SU-DHL-6 (cell line): ENCODE measurements around the gene TESMIN.

Source experiments
- H2AFZ ChIP-seq: fragments of 200-600 bp; sonication (generic); 2 replicates; pipeline ENCODE4 v1.6.1; 2014; ENCODE audit warnings: low read depth, mild to moderate bottlenecking, moderate library complexity, mixed read lengths, antibody characterized with exemption, low read length; ENCODE audit not compliant: severe bottlenecking
- H3F3A ChIP-seq: fragments of 200-600 bp; shearing (Covaris generic); 2 replicates; pipeline ENCODE4 v1.6.0; 2016; ENCODE audit warnings: antibody characterized with exemption, mild to moderate bottlenecking; ENCODE audit not compliant: insufficient read depth
- H3K27ac ChIP-seq: fragments of 200-600 bp; sonication (generic); 2 replicates; pipeline ENCODE4 v1.5.1; 2016; ENCODE audit warnings: low read depth, mild to moderate bottlenecking, low read length, moderate library complexity, mixed read lengths
- H3K27me3 ChIP-seq: fragments of 200-600 bp; sonication (generic), shearing (Covaris generic); 2 replicates; pipeline ENCODE4 v1.6.0; 2014; ENCODE audit warnings: mild to moderate bottlenecking, low read length
- H3K36me3 ChIP-seq: fragments of 200-600 bp; sonication (generic); 2 replicates; pipeline ENCODE4 v1.6.1; 2014; ENCODE audit warnings: mild to moderate bottlenecking, low read length, mixed read lengths
- H3K4me2 ChIP-seq: fragments of 300-600, 200-600 bp; shearing (Covaris generic), sonication (generic); 2 replicates; pipeline ENCODE4 v1.6.0; 2014; ENCODE audit warnings: low read length, low read depth, mild to moderate bottlenecking; ENCODE audit not compliant: poor library complexity, severe bottlenecking
- H3K4me3 ChIP-seq: fragments of 200-600 bp; sonication (generic); 2 replicates; pipeline ENCODE4 v1.5.1; 2014; ENCODE audit warnings: antibody characterized with exemption, low read length, mild to moderate bottlenecking, mixed read lengths; ENCODE audit not compliant: insufficient read depth, poor library complexity, severe bottlenecking
- H3K79me2 ChIP-seq: fragments of 200-600 bp; sonication (generic); 2 replicates; pipeline ENCODE4 v1.6.1; 2014; ENCODE audit warnings: mild to moderate bottlenecking, low read length, moderate library complexity; ENCODE audit not compliant: insufficient read depth
- H3K9ac ChIP-seq: fragments of 200-600 bp; sonication (generic); 2 replicates; pipeline ENCODE4 v1.7.0; 2014; ENCODE audit warnings: mild to moderate bottlenecking, low read length
- H3K9me2 ChIP-seq: fragments of 200-600 bp; sonication (generic); replicated peaks from 2 replicates; pipeline ENCODE4 v1.6.1; 2014; ENCODE audit warnings: low read length; ENCODE audit not compliant: insufficient read depth
- H3K9me3 ChIP-seq: fragments of 200-600 bp; sonication (generic); 2 replicates; pipeline ENCODE4 v1.6.1; 2014; ENCODE audit warnings: low read length, mixed read lengths; ENCODE audit not compliant: insufficient read depth
- H4K20me1 ChIP-seq: fragments of 200-600 bp; sonication (generic); 2 replicates; pipeline ENCODE4 v1.6.1; 2014; ENCODE audit warnings: low read depth, mild to moderate bottlenecking, antibody characterized with exemption, low read length, moderate library complexity, mixed read lengths
- EZH2phosphoT487 ChIP-seq: fragments of 200-600 bp; sonication (generic), shearing (Covaris generic); conservative IDR thresholded peaks from 2 replicates; pipeline ENCODE4 v1.6.1; 2018; ENCODE audit warnings: mild to moderate bottlenecking, antibody characterized with exemption, low read length, moderate library complexity, mixed read lengths
- TF ChIP-seq, protein P1 (sequence below): fragments of 200-600 bp; sonication (generic); IDR thresholded peaks from one replicate; pipeline ENCODE4 v1.5.1; 2017; ENCODE audit warnings: antibody characterized with exemption, mild to moderate bottlenecking, low read length, moderate library complexity; ENCODE audit not compliant: insufficient read depth, poor library complexity, severe bottlenecking

TESMIN gene

DNA sequence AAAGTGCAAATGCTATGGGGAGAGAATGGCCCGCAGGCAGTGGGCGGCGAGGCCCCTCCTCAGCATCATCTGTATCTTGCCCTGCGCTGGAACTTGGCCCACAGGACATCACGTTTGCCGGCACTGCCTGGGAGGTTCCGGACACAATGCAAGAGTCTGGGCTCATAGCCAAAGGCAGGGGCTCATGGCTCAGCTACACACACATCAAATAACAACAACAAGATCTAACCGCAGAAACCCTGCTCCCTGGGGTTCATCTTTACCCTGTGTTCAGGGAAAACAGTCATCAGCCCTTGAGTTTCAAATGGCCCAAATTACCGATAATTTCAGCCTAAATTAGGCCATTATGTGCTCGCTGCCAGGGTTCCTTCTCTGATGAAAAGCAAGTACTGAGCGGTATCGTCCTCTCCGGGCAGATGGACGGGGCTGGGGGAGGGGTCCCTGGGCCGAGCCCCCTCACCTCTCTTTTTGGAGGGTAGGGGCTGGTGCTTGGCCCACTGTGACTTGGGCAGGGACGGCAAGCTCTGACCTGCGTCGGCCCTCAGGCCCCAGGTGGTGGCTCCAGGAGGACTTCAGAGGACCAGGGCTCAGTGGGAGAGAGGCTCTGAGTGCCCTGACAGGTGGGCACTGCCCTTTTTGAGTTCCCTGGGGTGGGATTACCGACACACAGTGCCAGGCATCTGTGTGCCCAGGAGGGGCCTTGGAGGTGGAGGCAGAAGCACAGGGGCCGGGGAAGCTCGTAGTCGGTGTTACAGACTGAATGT, 92.0 kb downstream of the TESMIN start:
- Histone ChIP-seq H3F3A (no peaks in the 10 kb centered on the region), H2AFZ (no peak overlapping the region), H3K4me2 (no peak overlapping the region), H3K9me2 (no peaks in the 10 kb centered on the region), H3K36me3 (no peaks in the 10 kb centered on the region), H3K27ac (no peak overlapping the region), H3K4me3 (no peak overlapping the region), H4K20me1 (no peaks in the 10 kb centered on the region), H3K79me2 (no peaks in the 10 kb centered on the region), H3K27me3 (no peaks in the 10 kb centered on the region), H3K9me3 (no peaks in the 10 kb centered on the region), H3K9ac (no peak overlapping the region)
- TF ChIP-seq EZH2phosphoT487, result no peak
- TF ChIP-seq, protein P1, sequence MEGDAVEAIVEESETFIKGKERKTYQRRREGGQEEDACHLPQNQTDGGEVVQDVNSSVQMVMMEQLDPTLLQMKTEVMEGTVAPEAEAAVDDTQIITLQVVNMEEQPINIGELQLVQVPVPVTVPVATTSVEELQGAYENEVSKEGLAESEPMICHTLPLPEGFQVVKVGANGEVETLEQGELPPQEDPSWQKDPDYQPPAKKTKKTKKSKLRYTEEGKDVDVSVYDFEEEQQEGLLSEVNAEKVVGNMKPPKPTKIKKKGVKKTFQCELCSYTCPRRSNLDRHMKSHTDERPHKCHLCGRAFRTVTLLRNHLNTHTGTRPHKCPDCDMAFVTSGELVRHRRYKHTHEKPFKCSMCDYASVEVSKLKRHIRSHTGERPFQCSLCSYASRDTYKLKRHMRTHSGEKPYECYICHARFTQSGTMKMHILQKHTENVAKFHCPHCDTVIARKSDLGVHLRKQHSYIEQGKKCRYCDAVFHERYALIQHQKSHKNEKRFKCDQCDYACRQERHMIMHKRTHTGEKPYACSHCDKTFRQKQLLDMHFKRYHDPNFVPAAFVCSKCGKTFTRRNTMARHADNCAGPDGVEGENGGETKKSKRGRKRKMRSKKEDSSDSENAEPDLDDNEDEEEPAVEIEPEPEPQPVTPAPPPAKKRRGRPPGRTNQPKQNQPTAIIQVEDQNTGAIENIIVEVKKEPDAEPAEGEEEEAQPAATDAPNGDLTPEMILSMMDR, result no peak

DNA sequence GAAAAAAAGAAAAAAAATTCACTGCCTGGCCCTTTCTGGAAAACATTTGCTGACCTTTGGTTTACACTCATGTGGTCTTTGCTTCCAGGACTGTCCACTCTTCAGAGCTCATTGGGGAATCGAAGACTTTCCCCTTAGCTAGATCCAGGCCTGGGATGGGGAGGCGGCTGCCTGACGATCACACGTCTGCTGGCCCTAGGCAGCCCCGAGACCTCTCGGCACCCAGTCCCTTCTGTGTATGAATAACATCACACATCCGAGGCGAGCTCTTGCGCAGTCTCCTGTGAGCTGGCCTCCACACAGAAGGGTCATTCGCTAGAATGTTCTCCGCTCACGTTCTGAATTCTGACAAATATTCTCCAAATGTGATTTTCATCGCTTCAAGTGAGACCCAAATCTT, 92.7 kb downstream of the TESMIN start:
- no peak overlapping the region for H3K4me3 ChIP-seq
- no peaks in the 10 kb centered on the region for H4K20me1 ChIP-seq
- no peak overlapping the region for H3K9ac ChIP-seq
- H3F3A ChIP-seq, result no peaks in the 10 kb centered on the region
- H3K4me2 ChIP-seq, result no peak overlapping the region
- no peaks in the 10 kb centered on the region for H3K79me2 ChIP-seq
- no peak overlapping the region for H2AFZ ChIP-seq
- H3K27ac ChIP-seq, result no peak overlapping the region
- no peaks in the 10 kb centered on the region for H3K9me2 ChIP-seq
- H3K36me3 ChIP-seq, result no peaks in the 10 kb centered on the region
- TF ChIP-seq, protein P1, result no peak
- TF ChIP-seq EZH2phosphoT487, result no peak
- H3K9me3 ChIP-seq, result no peaks in the 10 kb centered on the region
- H3K27me3 ChIP-seq, result no peaks in the 10 kb centered on the region

GRCh38 chr11:68658097-68658496, 93.2 kb downstream of the TESMIN start:
- no peaks in the 10 kb centered on the region for H3K27me3 ChIP-seq
- H3K4me2 ChIP-seq, result no peak overlapping the region
- no peak overlapping the region for H2AFZ ChIP-seq
- no peaks in the 10 kb centered on the region for H3K9me3 ChIP-seq
- no peak for TF ChIP-seq EZH2phosphoT487
- TF ChIP-seq, protein P1, result no peak
- H3K79me2 ChIP-seq, result no peaks in the 10 kb centered on the region
- H3K36me3 ChIP-seq, result no peaks in the 10 kb centered on the region
- H3K4me3 ChIP-seq, result no peak overlapping the region
- no peak overlapping the region for H3K27ac ChIP-seq
- no peaks in the 10 kb centered on the region for H4K20me1 ChIP-seq
- no peaks in the 10 kb centered on the region for H3F3A ChIP-seq
- no peak overlapping the region for H3K9ac ChIP-seq
- H3K9me2 ChIP-seq, result no peaks in the 10 kb centered on the region
